Left colon (tissue), 2 donors: ENCODE data around the gene CCDC51. TPM values are rescaled to one million over a fixed set of nuclear protein-coding genes. Genes with fewer than 3 reads are reported as not detected.
"Not testable (repeated sequence)": the region's sequence is repeated elsewhere in the genome, so short reads cannot be mapped to it uniquely, and the experiment has no call there.

ENCODE experiments used
- ATAC-seq: fragments of 200-7000 bp; cut with Tn5 transposase; one replicate; pipeline ENCODE4 v1.9.1; 2020; ENCODE audit warnings: mild to moderate bottlenecking, moderate library complexity
- DNase-seq, 2 donors: peaks; one replicate each; pipeline ENCODE4 v3.0.0-alpha.2; 2020
- intact Hi-C, 2 donors: fragments of 100-400 bp; cut with DNase I in 1 of 2; cut with micrococcal nuclease in 1 of 2; formaldehyde crosslinking; loops; one replicate each; pipeline versions ENCODE4 v1.11.2 to v1.14.0; 2022; cut with DNase I, micrococcal nuclease
- long read RNA-seq: library from polyadenylated mRNA; unstranded; transcript quantifications from one replicate; pipeline ENCODE4 v2.0.0, GENCODE V29; 2021
- total RNA-seq, 2 donors: library from RNA; stranded (reverse); fragmentation: NEBNext Ultra II Directional; extraction: Animal tissue kit (Norgen Biotek cat#: 25700); gene quantifications; one replicate each; pipeline ENCODE4 v1.2.1, GENCODE V29; 2021
- donor health status: DM: no; HTN: no; CAD: no.
- donor health status: DM: yes; HTN: yes; CAD: no.

The CCDC51 gene
- total RNA-seq = 10 to 100 TPM; 13.3 to 21.2 TPM
- long read RNA-seq, transcript CCDC51-201 (4 exons, 1,560 nt) = major isoform, 13 of 44 reads
- long read RNA-seq, partial matches to known transcripts = 14 of 44 reads
- long read RNA-seq, other reads (novel, unspliced or antisense) = 12 of 44 reads

- ATAC-seq (peak; percentile 93), DNase-seq (peak; percentile 99)
- intact Hi-C loops = loop anchor here in 1 of 2 donors (5.0 kb wide), 1 partner anchor 38 kb away; no protein-coding TSS in a partner anchor
These were observed at the start of gene CCDC51, which contains the start of gene TMA7 for GRCh38 chr3:48439820-48440589. Gene CCDC51, minus strand, starts transcription at chr3:48440119. Its CDS starts 4,991 bp downstream, at chr3:48435128. Gene TMA7, plus strand, starts transcription at chr3:48440257. Its CDS starts 40 bp downstream, at chr3:48440297.

GRCh38 chr3:48486952-48487351 is 47.0 kb upstream of the CCDC51 start:
- intact Hi-C loops = no loop called here

GRCh38 chr3:48482822-48483221 is 42.9 kb upstream of the CCDC51 start:
- intact Hi-C loops, ATAC-seq: not testable (repeated sequence)

More at GRCh38 chr3:48486952-48487351, 47.0 kb upstream of the CCDC51 start:
- DNase-seq = no peak
- no peak for ATAC-seq

GRCh38 chr3:48480891-48481290 is 41.0 kb upstream of the CCDC51 start:
- ATAC-seq, intact Hi-C loops, DNase-seq: not testable (repeated sequence)

More at GRCh38 chr3:48482822-48483221, 42.9 kb upstream of the CCDC51 start:
- not testable (repeated sequence) for DNase-seq

- intact Hi-C loops = no loop called here
- ATAC-seq (peak; percentile 18), DNase-seq (peak in 1 of 2 donors; percentile 50)
These were observed 39.0 kb upstream of the CCDC51 start for GRCh38 chr3:48478626-48479555.

GRCh38 chr3:48477959-48478520 is 38.1 kb upstream of the CCDC51 start:
- intact Hi-C loops = no loop called here
- DNase-seq = no peak
- no peak for ATAC-seq

- intact Hi-C loops = no loop called here
- ATAC-seq (no peak), DNase-seq (no peak)
These were observed 36.6 kb upstream of the CCDC51 start for GRCh38 chr3:48476426-48477053.

GRCh38 chr3:48475188-48475587 is 35.3 kb upstream of the CCDC51 start:
- DNase-seq = no peak
- no peak for ATAC-seq
- intact Hi-C loops = no loop called here

GRCh38 chr3:48474619-48475018 is 34.7 kb upstream of the CCDC51 start:
- intact Hi-C loops = no loop called here
- no peak for DNase-seq
- no peak for ATAC-seq

- ATAC-seq, intact Hi-C loops, DNase-seq: not testable (repeated sequence)
These were observed 34.1 kb upstream of the CCDC51 start for GRCh38 chr3:48474031-48474430.

GRCh38 chr3:48473617-48473952 is 33.7 kb upstream of the CCDC51 start:
- intact Hi-C loops = no loop called here
- no peak for ATAC-seq
- DNase-seq = no peak

GRCh38 chr3:48472923-48473616 is 33.2 kb upstream of the CCDC51 start:
- DNase-seq (peak; percentile 96 to 97), ATAC-seq (peak; percentile 93)
- intact Hi-C loops = no loop called here

- DNase-seq (peak in 1 of 2 donors; percentile 51), ATAC-seq (peak; percentile 55)
- intact Hi-C loops = no loop called here
These were observed 32.7 kb upstream of the CCDC51 start for GRCh38 chr3:48472673-48472922.

- intact Hi-C loops = no loop called here
- ATAC-seq (no peak), DNase-seq (no peak)
These were observed 30.4 kb upstream of the CCDC51 start for GRCh38 chr3:48470286-48470685.

- intact Hi-C loops = no loop called here
- no peak for DNase-seq
- ATAC-seq = no peak
These were observed 29.4 kb upstream of the CCDC51 start for GRCh38 chr3:48469046-48469915.

- intact Hi-C loops = no loop called here
- peak; percentile 51 to 59 for DNase-seq
- ATAC-seq = no peak
These were observed 28.4 kb upstream of the CCDC51 start for GRCh38 chr3:48468329-48468731.
